Activated CD4-positive, alpha-beta T cell treated with anti-CD3 and anti-CD28 coated beads, Interleukin-2, amount 50 U/mL, for 4 hours (primary cell): ENCODE results near the gene CEP170B.
"Not testable (repeated sequence)": the region's sequence is repeated elsewhere in the genome, so short reads cannot be mapped to it uniquely, and the experiment has no call there.

Experiments
- DNase-seq, 2 experiments: peaks; one replicate each; pipeline ENCODE4 v3.0.0-alpha.2; 2020

CEP170B gene

GRCh38 chr14:104892531-104893434 lies 27.7 kb downstream of the CEP170B start:
- DNase-seq: no peak

- DNase-seq: no peak
Observed at GRCh38 chr14:104893435-104894207, 28.6 kb downstream of the CEP170B start.

- no peak for DNase-seq
Observed at GRCh38 chr14:104894331-104895206, 29.5 kb downstream of the CEP170B start.

- DNase-seq: no peak
Observed at GRCh38 chr14:104895207-104895785, 30.2 kb downstream of the CEP170B start.

- no peak for DNase-seq
Observed at GRCh38 chr14:104895786-104896661, 31.0 kb downstream of the CEP170B start.

GRCh38 chr14:104897330-104898194 lies 32.5 kb downstream of the CEP170B start:
- DNase-seq: no peak

- no peak for DNase-seq
Observed at GRCh38 chr14:104898195-104898558, 33.1 kb downstream of the CEP170B start.

GRCh38 chr14:104898870-104899510 lies 33.9 kb downstream of the CEP170B start:
- no peak for DNase-seq

GRCh38 chr14:104899781-104900180 lies 34.7 kb downstream of the CEP170B start:
- no peak for DNase-seq

GRCh38 chr14:104900639-104901512 lies 35.8 kb downstream of the CEP170B start:
- no peak for DNase-seq

- DNase-seq: no peak
Observed at GRCh38 chr14:104903990-104904389, 38.9 kb downstream of the CEP170B start.

- not testable (repeated sequence) for DNase-seq
Observed at GRCh38 chr14:104904650-104905578, 39.8 kb downstream of the CEP170B start.

- DNase-seq: not testable (repeated sequence)
Observed at GRCh38 chr14:104905579-104905933, 40.5 kb downstream of the CEP170B start.

GRCh38 chr14:104908303-104908702 lies 43.2 kb downstream of the CEP170B start:
- no peak for DNase-seq

- no peak for DNase-seq
Observed at GRCh38 chr14:104912053-104912452, 47.0 kb downstream of the CEP170B start.

- no peak for DNase-seq
Observed at GRCh38 chr14:104913435-104913834, 48.4 kb downstream of the CEP170B start.

GRCh38 chr14:104917116-104917515 lies 52.0 kb downstream of the CEP170B start:
- no peak for DNase-seq

- no peak for DNase-seq
Observed at GRCh38 chr14:104917993-104918392, 52.9 kb downstream of the CEP170B start.
